ENCODE results near the gene GAST.

The GAST gene

DNA sequence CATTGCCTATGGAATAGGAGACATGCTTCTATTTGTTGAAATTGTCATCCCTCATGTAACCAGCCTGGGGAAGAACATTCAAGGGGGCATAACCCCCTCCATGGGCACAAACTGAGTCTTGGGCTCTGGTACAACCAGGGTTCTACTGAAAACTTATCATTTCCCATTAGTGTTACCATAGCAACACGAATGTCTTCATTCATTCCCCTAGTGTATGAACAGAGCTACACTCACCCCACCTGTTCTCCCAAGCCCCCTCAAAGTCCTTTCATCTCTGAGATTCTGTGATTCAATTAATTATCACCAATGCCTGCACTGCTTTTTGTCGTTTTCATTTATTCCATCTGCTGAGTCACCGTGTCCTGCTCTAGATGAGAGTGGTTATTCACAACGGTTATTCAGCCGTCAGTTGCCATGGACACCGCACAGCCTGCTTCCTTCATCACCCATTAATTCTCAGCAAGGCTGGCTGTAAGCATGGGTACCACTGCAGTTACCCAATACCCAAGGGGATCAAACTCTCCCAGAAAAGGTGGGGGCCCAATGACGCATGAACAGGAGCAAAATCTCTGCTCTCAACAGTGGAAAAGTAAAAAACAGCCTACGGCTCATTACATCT is 1.6 kb upstream of the GAST start:
- no peak for DNase-seq (ENCODE audit: low read depth)

DNA sequence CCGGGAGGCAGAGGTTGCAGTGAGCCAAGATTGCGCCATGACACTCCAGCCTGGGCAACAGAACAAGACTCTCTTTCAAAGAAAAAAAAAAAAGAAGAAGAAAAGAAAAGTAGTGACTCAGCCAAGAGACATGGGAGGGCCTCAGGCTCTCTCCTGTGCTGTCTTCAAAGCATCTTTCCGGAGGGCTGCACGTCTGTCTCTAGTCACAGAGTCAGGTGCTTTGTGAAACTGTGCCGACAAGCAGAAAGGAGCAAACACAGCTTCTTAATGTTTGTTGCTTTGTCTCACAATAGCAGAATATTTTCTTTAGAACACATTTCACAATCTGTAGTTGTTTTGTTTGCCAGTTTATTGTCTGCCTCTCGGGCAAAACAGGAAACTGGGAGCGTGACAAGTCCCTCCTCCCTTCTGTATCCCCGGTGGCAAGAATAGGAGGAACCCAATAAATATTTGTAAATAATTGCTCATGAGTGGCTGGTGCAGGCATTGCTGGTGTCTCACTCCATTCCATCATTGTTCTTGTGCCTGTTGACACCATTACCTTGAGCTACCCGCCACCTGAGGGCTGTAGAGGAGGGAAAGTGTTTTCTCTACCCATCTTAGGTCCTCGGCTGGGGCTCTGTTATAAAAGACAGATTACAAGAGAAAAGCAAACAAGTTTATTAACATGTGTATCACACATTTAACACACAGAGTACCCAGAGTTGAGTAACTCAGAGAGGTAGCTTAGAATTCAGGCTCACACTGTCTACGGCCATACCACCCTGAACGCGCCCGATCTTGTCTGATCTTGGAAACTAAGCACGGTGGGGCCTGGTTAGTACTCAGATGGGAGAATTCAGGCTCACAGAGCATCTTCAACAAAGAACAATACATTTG is 5.5 kb downstream of the GAST start:
- DNase-seq (ENCODE audit: low read depth): no peak

DNA sequence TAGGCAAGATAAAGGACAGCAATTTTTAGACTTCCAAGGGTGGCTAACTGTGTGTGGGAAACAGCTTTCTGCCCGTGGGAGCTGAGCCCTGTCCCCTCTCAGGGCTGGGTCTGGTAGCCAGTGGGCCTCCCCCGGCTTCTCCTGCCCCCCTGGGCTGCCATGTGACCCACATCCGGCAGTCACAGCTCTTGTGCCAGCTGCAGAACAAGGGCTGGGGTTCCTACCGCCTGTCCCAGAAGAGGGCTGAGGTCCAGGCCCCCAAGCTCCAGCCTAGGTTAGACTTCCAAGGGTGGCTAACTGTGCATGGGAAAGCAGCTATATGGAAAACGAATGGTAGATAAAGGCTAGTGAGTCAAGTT is 6.1 kb downstream of the GAST start:
- DNase-seq (ENCODE audit: low read depth): no peak

DNA sequence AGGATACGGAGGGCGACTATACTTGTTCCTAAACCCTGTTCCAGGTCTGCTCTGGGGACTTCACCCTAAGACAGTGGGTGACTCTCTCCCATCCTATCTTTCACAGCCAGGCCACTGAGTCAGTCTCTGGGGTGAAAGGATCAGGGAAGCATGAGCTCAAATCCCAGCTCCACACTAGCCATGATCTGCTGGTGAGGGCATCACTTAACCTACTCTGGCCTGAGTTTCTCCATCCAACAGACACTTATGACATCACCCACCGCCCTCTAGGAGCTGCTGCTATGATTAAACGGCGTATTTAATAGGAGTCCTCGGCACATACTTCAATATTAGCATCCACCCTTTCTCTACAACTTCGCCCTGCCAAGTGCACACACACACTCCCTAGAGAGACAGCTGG is 10.1 kb downstream of the GAST start:
- DNase-seq (ENCODE audit: low read depth): no peak

DNA sequence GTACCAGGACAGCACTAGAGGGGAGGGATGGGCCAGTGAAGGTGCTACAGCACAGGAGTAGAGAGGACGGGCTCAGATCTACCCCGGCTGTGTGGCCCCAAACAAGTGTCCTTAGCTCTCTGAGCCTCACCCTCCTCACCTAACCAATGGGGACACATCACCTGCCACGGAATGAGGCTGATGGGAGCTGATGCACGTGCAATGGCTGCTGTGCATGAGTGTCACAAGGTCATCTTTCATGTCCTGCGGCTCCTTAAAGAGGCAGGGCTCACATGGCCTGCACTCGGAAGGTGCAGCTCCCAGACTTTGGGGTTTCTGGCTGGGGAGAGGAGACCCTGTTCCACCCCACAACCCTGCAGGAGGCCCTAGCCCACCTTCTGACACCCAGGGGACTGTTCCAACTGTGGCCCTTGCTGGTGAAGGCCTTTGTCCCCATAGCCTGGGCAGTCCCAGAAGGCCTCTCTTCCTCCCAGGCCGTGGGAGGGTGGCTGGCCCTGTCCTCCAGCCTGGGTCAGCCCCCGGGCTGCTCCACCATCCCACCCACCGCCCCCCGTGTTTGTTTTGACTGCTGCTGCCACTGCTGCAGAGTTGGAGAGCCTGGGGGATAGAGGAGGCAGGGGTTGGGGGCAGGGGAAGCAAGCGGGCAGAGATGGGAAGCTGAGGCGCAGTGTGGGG is 11.8 kb downstream of the GAST start:
- DNase-seq (ENCODE audit: low read depth): no peak

DNA sequence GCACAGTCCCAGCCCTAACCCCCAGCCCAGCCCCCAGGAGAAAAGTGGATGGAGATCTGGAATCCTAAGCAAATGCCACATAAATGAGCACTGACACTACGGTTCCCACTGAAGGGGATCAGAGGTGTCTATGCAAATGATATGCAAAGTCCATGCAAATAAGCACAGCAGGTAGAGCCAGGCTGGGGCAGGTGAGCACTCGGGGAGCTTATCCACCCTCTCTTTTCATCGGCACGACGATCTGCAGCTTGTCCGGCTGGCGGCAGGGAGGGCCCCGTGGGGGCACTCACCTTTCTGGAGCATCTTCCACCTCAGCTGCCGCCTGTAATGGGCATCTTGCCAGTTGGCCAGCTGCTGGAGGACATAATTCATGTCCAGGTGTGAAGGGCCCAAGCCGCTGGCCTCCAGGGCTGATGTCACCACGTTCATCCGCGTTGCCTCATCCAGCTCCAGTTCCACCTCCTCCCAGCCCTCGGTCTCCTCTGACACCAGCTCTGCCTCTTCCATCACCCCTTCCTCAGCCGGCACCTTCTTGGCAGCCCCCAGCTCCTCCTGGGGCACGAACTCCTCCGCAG is 12.4 kb downstream of the GAST start:
- DNase-seq (ENCODE audit: low read depth): no peak

DNA sequence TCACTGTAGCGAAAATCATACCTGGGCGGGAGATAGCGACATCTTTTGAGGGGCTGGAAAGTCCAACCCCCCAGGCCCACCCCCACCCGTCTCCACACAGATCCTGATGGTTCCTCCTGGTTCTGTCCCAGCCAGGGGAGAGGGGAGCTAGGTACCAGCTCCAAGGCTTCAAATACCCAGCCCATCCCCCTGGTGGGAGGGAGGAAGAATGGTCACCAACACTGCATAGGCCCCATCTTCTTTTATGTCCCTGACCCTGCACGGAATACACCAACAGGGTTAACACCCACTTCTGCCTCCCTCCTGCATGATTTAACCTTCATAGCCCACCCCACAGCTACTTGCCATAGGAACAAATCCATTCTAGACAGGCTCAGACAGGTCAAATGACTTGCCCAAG is 13.0 kb downstream of the GAST start:
- no peak for DNase-seq (ENCODE audit: low read depth)

DNA sequence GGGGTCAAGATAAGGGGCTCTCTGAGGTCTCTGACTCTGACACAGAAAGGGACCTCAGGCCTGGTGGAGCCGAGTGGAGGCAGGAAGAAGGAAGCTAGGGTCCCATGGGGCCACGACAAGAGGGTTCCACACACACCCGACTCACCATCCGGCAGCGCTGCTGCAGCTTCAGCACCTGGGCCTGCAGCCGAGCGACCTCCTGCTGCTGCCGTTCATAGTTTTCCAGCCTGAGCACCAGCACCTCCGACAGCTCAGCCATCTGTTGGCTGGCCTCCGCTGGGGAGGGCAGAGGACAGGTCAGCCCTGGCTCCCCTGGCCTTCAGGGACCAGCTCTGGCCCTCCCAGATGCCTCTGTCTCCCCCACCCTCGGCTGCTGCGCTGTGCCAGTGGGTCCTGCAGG is 15.9 kb downstream of the GAST start:
- DNase-seq (ENCODE audit: low read depth): no peak

DNA sequence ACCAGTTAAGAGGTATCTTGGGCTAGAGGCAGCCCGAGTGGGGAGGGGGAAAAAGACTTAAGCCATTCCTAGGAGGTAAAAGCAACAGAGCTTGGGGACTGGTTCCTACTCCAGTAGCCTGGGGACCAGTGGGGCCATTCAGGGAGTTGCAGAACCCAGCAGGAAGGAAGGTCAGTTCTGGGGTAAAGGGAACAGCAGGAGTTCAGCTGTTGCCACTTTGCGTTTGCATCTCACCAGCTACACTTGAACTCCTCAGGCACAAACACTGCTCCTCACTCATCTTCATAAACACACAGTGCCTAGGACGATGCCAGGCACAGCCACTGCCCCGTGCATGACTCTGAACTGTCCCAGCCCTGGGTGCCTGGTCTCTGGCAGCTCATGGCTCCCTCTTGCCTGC is 18.3 kb downstream of the GAST start:
- no peak for DNase-seq (ENCODE audit: low read depth)

DNA sequence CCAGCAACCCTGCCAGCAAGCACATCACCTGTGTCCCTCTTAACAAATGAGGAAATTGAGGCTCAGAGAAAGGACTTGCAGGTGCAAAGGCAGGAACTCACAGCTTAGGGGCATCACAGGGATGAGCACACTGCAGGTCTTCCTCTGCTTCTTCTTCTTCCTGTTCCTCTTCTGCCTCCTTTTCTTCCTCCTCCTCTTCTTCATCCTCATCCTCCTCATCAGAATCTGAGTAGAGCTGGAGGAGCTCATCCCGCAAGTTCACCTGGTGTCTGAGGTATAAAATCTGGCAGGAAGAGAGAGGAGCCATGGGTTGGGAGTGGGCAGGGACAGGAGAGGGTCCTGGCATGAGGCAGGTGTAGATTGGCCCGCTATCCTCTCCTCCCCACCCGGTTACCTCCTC is 19.7 kb downstream of the GAST start:
- DNase-seq (ENCODE audit: low read depth): no peak

DNA sequence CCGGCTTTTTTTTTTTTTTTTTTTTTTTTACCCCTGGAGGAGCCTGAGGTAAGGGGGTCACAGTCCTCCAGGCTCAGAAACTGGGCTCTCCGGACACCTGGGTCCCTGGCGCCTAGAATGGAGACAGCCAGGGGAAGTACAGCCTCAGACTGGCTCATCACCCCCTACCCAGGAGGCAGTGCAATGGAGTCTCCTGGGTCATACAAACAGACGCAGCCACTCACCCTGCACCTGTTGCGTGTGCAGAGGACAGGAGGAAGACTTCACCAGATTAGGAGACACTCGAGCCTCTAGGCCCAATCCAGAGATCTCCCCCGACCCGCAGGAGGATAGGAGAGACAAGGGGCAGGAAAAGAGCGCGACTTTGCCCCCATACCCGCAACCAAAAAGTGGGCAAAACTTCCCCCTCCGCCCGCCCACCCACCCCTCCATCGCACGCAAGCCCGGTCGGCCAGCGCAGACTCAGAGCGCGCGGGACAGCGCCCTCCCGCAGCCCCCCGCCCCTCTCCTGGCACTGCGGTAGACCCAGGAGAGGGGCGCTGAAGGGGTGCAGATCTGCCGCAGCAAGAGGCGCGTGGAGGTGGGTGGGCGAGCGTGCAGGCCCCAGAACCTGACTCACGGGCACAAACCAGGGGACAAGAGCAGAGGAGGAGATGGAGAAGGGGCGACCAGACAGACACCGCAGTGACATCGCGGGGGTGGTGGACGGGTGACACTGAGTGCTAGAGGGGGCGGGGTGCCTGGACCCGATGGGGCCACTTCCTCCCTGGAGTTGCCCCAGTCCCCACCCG is 21.4 kb downstream of the GAST start:
- DNase-seq (ENCODE audit: low read depth): no peak

DNA sequence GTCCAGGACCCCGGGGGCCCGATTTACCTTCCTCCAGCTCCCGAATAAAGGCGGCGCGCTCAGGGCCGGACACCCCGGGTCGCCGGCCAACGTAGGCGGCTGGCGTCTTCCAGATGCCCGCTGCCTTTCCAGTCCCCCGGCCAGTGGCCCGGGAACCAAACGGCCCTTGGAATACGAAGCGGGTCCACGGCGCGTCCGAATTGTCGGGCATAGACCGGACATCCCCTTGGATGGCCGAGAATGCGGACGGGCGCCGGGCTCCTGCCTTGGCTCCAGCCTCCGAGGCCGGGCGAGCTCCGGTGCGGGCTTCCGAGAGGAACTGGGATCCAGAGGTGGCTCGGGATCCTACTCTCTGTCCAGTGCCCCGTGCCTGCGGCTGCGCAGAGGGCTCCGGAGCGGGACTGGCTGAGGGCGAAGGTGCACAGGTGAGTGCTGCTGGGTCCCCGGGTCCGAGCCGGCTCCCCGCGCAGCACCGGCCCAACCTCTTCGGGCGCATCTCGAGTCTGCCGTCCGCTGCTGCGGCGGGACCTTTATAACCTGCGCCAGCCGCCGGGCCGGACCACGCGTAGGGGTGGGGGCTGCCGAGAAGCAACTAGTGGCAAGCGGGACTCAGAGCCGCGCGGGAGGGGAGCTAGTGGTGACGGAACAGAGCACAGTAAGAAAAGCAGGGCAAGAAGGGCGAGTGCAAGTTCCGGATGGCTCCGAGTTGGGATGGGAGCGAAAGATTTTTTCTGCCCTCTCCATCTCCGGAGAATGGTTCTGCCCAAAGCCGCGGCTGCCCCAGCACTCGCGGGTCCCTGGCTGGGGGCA is 22.2 kb downstream of the GAST start, which contains the start of gene HAP1:
Gene HAP1 (minus strand): TSS at position 505 of the 810 bp plus-strand sequence. CDS start 9 bp downstream, at position 496.
- no peak for DNase-seq (ENCODE audit: low read depth)

DNA sequence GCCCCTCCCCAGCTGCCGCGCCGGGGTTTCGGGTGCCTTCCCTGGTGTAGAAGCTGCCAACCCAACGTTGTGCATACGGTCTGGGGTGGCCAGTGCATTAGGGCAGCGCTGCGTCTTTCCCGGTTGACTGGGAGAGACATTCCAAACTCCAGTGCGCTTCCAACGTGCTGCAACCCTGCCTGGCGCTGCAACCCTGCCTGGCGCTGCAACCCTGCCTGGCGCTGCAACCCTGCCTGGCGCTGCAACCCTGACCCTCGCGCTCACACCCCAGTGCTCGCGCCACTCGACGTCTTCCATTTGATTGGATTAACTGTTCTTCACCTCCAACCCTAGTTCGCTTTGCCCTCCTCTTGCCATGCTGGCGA is 22.8 kb downstream of the GAST start:
- DNase-seq (ENCODE audit: low read depth): no peak

DNA sequence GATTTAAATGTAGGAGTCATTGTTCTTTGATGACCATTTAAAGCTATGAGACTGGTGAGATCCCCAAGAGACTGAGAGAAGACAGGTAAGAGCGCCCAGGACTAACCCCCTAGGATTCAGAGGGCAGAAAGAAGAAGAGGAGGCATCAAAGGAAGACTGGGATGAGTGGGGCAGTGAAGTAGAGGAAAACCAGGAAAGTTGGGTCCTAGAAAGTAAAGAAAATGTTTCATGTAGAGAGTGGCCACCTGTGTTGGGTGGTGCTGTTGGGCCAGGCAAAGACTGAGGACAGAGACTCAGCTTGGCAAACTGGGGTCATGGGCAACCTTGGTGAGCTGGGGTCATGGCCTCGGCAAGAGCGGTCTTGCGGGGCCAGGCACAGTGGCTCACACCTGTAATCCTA is 23.6 kb downstream of the GAST start:
- DNase-seq (ENCODE audit: low read depth): no peak

DNA sequence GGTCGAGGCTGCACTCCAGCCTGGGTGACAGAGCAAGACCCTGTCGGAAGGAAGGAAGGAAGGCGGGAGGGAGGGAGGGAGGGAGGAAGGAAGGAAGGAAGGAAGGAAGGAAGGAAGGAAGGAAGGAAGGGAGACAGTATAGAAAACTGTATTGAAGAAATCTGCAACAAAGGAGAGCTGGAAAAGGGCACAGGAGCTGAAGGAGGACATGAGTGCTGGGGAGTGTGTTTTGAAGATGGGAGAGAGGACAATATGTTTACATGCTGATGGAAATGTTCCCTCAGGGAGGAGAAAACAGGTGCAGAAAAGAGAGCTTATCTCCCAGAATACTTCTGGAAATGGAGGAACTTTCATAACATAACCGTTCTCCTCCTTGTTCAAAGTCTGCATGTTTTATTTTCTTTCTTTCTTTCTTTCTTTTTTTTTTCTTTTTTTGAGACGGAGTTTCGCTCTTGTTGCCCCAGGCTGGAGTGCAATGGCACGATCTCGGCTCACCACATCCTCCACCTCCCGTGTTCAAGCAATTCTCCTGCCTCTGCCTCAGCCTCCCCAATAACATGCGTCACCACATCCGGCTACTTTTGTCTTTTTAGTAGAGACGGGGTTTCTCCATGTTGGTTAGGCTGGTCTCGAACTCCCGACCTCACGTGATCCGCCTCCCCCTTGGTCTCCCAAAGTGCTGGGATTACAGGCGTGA is 25.0 kb downstream of the GAST start:
- no peak for DNase-seq (ENCODE audit: low read depth)

DNA sequence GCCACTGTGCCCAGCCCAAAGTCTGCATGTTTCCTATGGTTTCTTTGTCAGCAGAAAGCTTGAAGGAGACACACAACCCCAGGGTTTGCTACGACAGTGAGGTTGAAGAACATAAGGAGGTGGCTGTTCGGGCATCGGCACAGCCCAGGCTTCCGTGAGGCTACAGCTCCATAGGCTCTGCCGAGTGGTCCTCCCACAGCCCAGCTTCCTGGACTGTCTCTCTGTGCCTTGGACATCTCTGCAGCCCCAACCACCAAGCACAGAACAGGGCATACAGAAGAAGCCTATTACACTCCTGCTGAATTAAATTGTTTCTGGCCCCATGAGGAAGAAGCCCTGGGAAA is 25.5 kb downstream of the GAST start:
- DNase-seq (ENCODE audit: low read depth): no peak

DNA sequence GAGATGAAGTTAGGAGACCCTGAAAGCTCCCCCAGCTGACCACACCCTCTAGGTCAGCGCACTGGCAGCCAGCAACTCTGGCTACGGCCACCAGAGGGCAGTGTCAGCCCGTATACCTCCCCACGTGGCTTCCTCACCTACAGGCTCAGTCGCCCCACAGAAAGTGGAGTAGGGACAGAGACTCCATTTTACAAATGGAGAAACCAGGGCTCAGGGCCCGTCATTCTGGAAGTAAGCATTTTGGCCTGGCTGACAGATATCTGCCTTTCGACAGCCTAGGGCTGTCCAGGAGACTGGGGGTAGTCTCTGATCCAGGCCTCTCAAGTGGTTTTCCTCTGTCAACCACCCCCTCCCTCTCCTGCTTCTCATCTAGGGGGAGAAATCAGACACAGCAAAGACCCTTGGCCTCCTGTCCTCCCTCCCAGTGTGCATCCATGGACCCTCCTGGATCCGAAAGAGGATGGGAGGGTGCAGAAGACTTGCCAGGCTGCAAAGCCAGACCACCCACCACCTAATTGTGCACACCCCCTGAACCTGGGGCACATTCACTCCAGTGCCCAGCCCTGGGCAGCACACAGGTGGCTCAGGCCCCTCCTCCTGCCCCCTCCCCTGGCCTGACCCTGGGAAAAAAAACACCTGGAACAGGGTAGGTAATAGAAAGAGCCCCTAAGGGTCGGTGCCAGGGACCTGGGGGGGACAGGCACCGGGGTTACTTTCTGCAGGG is 26.1 kb downstream of the GAST start:
- peak; percentile 8 for DNase-seq (ENCODE audit: low read depth)

DNA sequence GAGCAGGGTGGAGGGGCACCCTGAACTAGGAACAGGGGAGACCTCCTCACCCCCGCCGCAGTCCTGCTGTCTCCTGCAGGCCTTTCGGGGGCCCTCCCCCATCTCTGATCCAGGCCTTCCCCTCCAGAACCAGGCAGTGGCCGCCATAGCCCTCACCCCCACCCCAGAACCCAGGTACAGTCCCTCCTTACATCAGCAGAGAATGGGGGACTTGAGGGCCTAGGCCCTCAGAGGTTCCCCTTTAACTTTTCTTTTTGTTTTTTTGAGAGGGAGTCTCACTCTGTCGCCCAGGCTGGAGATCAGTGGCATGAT is 26.6 kb downstream of the GAST start:
- DNase-seq (ENCODE audit: low read depth): no peak

DNA sequence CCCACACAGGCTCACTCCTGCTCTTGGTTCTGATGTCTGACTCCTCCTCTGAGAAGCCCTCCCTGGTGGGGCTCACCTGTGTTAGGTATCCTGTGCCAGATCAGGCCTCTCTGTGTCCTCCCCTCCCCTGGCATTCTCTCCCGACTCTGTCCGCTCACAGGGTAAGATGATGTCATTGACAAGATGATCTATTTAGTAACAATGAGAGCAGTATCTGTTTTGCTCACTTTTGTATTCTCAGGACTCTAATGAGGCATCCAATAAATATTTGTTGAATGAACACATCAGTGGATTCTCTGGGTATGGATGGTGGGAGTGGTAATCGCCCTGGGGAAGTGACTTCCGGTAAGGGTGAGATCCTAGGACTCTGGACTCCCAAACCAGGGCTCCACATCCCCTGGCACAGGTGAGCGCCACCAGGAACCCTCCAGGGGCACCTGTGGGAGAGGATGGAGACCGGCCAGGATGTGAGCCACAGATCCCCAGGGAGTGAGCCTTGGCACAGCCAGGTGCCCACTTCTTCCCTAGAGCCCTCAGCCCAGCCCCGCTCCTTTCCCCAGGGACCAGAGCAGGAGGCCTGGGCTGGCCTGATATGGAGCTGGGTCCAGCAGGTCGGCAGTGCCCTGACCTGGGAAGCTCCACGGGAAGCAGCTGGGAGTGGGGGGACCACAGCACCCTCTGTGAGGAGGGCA is 27.7 kb downstream of the GAST start:
- DNase-seq (ENCODE audit: low read depth): no peak

DNA sequence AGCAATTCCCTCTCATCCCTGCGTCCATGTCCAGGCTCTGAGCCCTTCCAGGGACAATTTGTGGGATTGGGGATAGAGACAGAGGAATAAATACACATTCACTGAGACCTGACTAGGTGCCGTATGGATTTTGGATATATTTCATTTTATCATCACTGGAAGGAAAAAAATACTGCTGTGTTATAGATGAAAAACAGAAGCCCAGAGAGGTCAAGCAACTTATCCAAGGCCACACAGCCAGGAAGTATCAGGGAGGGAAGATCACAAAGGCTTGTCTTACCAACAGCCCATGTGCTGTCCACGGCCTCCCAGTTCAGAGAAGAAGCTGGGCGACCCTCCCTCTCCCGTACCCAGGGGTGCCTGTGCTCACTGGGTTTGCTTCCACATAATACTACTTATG is 28.4 kb downstream of the GAST start:
- DNase-seq (ENCODE audit: low read depth): no peak
